Activated CD8-positive, alpha-beta memory T cell treated with anti-CD3 and anti-CD28 coated beads, Interleukin-2, amount 50 U/mL, for 48 hours (primary cell): Measurements from ENCODE around the gene GALNT15.

Experiments used
- DNase-seq: peaks from one replicate; pipeline ENCODE4 v3.0.0-alpha.2; 2020

The GALNT15 gene

DNA sequence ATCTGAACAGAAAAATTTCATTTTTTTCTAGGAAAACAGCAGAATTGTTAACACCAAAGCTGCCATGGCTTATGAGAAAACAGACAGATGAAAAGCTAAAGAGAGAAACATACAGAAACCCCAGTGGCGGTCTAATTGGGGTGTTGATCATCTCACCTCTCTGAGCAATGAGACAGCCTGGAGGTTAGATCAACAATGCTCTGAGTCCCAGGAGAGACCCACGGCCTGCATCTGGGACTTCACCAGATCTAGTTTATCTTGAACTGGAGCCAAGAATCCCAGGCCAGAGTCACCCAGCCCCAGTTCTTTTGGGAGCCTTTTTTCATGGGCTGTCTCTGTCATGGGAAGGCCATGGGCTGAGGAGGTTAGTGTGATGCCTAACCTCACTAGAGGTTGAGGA is 3.5 kb upstream of the GALNT15 start:
- no peak for DNase-seq

DNA sequence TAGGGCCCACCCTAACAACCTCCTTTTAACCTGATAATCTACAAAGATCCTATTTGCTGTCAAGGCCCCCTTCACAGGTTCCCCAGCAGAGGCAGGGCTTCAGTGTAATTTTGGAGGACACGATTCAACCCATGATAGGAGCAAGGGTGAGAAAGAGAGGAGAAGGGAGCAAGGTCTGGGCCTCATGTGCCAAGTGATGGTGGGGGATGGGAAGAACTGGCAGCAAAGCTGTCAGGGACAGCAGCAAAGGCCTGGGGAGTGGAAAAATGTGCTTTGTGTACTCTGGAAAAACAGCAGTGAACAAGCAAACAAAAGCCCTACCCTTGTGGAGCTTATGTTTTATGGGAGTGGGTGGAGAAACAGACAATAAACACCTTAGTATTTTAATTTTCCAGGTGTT is 2.7 kb upstream of the GALNT15 start:
- DNase-seq: no peak

DNA sequence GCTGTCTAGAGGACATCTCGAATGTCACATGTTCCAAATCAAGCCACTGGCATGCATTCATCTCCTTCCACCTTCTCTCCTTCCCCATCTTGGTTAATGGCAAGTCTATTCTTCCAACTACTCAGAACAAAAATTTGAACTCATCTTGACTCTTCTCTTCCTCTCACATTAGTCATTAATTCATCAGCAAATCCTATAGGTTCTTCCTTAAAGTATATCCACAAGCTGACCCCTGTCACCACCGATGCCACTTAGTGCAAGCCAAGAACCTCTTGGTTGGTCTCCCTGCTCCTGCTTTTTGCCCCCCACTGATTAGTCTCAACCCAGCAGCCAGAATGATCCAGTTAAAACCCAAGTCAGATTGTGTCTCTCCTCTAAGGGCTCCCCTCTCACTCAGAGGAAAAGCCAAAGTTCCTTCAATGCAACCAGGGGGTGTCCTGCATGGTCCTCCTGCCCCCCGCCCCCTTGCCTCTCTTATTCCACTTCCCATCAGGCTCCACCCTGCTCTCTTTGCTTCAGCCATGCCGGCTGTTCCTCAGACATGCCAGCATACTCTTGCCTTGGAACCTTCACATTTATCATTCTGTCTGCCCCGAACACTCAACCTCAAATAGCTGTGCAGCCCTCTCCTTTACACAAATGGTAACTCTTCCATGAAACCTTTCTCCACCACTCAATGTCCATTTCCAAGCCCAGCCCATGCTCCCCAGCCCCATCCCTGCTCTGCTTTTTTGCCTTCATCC is 1.0 kb upstream of the GALNT15 start:
- peak; percentile 15 for DNase-seq

DNA sequence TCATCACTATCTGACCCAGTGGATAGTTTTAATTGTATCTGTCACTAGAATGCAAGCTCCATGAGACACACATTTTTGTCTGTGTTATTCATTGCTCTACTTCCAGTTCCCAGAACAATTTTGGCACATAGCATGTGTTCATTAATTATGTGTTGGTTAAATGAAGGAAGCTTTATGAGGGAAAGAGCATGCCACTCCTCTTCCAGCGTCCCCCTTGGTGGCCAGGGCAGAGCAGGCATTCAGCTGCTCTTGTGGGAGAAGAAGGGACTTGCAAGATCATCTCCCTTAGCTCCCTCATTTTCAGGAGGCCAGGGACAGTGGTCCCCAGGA is 489 bp upstream of the GALNT15 start:
- no peak for DNase-seq

DNA sequence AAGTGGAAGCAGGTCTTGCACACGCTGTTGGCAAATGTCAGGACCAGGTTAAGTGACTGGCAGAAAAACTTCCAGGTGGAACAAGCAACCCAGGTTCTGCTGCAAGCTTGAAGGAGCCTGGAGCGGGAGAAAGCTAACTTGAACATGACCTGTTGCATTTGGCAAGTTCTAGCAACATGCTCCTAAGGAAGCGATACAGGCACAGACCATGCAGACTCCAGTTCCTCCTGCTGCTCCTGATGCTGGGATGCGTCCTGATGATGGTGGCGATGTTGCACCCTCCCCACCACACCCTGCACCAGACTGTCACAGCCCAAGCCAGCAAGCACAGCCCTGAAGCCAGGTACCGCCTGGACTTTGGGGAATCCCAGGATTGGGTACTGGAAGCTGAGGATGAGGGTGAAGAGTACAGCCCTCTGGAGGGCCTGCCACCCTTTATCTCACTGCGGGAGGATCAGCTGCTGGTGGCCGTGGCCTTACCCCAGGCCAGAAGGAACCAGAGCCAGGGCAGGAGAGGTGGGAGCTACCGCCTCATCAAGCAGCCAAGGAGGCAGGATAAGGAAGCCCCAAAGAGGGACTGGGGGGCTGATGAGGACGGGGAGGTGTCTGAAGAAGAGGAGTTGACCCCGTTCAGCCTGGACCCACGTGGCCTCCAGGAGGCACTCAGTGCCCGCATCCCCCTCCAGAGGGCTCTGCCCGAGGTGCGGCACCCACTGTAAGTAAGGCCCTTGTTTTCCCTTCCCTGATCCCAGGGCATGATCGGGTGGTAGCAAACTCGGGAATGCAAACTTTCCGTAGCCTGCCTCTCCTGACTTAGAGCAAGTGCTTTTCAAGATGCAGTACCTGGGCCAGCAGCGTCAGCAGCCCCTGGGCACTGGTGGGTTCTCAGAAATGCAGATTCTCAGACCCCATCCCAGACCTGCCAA is 759 bp downstream of the GALNT15 start:
- DNase-seq: peak; percentile 30

DNA sequence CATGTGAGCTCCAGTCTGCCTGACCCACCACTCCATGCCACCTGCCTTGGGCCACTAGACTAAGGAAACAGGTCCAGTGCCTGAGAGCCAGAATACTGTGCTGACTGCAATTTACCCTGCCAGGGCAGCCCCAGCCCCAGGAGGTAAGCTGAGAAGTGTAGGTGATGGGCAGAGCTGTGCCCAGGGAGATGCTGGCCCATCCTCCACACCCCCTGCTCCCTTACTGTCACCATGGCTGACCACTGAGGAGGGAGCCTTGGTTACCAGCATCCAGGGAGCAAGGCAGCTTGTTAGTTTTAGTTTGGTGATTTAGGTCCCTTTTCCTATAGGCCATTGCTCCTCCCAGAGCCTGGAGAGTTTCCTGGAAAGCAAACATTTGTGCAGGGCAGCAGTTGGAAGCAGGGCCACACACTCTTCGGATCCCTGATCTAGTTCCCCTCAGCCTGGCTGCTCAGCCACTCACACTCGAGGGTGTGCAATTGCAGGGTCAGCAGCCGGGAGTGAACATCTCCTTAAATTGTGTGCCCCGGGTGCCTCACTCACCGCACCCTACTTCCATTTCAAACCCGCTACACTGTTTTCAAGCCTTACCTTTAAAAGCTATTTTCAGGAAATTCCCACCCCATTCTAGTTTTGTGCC is 2.0 kb downstream of the GALNT15 start:
- no peak for DNase-seq

DNA sequence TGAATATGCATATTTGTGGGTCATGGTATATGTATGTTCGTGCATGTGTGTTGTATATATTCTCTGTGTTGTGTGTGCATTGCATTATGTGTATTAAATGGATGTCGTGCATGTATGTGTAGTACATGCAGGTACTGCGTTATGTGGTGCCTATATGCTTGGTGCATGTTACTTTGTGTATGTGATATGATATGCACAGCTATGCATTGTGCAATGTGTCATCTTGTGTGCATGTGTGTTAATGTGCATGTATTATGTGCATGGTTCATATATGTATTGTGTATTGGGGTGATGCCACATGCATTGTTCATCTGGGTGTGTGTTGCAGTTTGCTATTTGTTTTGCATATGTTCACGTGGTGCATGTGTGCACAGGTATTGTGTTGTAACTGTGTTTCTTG is 2.9 kb downstream of the GALNT15 start:
- DNase-seq: no peak

DNA sequence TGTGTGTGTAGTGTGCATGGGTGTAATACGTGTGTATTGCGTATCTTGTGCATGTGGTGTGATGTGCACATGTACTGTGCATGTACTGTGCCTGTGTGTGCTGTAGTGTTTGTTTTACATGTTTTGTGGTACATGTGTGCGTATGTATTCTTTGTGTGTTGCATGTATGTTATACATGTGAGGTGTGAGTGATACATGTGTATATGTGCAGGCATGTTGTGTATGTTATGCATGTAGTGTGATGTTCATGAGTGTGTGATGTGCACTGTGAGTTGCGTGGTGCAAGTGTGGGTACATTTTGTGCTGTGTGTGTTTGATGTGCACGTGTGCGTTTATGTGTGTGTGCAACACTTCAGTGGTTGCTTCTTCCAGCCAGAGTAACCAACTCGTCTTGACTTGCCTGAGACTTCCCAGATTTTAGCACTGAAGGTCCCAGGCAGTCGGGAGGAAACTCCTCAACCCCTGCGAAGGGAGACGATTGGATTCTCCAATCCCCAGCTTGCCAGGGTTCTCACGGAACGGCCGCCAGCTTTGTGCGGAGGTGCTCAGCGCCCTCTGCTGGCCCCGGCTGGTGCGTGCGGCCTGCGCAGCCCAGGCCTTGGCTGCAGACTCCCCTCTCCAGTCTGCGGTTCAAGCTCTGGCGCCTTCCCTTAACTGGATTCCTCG is 3.6 kb downstream of the GALNT15 start:
- DNase-seq: peak; percentile 90

DNA sequence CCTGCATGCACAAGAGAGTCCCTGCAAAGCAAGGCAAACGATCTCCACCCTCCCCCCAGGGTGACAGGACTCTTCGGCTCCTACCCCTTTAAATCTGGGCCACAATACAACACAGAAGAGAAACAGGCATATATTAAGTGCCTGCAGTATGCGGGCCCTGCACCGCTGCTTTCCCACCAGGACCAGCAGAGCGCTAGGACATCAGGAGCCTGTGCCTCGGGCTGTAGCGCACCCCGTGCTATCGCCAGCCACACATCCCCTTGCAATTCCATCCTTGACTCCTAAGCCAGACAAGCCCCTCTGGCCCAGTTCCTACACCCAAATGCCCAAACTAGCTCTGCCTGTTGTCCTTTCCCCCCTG is 4.1 kb downstream of the GALNT15 start:
- DNase-seq: no peak

DNA sequence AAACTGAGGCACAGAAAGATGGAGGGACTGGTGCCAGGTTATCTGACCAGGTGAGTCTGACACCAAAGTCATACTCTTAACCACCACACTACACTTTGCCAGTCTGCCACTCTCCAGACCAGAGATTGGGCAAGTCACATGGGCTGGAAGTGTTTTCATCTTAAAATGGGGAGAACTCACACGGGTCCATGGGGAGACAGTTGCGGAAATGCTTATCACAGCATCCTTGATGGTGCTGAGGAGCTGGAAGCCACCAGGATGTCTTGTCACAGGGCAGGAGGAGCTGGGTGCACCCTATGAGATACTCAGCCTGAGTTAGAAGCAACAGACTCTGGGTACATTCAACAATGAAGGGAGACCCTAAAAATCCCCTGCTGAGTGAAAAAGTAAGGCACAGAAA is 4.8 kb downstream of the GALNT15 start:
- DNase-seq: no peak

DNA sequence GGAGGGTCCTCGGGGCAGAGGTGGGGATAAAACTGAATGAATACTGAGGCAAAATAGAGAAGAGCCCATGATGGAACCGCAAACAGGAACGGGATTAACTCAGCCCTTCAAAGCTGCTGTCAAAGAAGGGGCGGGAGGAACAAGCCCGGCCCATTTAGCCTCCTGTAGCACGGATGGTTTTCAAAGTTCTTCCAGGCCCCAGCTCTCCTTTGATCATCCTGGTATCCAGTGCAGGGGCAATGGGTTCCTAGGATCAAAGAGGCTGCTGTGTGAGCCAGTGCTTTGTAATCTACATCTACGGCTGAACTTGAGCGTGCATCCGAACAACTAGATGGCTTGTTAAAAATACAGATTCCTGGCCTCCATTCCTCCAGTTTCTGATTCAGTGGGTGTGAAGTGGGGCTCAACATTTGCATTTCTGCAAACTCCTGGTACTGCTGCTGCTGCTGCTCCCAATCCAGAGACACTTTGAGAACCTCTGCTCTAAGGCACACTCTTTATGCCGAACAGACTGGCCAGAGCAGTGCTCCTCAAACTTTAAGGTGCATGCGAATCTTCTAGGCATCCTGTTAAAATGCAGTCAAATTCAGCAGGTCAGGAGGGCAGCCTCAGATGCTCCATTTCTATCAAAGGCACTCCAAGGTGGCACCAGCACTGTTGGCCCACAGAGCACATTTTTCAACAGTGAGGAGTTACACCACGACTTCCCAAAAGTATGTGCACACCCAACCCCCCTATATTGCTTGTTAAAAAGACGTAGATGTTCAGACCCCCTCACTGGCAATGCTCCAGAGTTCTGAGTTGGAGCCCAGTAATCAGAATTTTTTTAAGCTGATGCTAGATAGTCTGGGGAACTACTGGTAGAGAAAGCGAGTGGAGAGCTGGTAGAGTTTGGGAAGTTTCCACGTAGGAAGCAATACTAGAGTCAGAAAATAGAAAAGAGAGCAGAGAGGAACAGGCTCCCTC is 5.6 kb downstream of the GALNT15 start:
- DNase-seq: no peak

DNA sequence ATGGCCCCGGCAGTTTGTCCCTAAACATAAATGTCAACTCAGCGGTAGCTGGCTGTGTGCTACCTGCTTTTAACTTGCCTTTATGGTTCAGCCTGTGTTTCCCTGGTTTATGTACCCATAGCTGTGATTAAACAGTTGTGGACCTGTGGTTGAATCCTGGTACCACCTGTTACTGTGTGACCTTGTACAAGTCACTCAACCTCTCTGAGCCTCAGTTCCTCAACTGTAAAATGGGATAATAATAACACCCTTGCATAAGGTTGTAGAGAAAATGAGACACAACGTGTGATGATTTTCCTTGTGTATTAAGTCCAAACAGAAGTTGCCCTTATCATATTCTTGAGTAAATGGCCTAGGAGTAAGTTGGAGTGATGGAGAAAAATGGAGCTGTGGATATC is 6.3 kb downstream of the GALNT15 start:
- DNase-seq: no peak

DNA sequence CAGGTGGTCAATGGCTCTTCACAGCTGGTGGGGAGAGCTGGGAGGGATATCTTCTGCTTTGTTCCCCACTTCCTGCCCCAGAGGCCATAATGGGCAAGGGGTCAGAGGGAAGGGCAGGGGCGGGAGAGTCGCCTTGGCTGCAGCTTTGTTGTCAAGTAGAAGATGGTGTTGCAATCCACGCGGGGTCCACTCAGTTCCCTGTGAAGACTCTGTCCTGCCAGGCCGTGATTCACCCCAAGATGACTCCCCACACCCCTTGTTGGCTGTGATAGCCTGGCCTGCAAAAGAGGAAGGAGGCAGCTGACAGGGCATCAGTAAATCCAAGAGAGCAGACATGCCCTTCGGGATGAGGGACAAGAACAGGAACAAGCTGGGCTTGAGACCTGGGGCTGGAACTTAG is 6.9 kb downstream of the GALNT15 start:
- DNase-seq: peak; percentile 40

DNA sequence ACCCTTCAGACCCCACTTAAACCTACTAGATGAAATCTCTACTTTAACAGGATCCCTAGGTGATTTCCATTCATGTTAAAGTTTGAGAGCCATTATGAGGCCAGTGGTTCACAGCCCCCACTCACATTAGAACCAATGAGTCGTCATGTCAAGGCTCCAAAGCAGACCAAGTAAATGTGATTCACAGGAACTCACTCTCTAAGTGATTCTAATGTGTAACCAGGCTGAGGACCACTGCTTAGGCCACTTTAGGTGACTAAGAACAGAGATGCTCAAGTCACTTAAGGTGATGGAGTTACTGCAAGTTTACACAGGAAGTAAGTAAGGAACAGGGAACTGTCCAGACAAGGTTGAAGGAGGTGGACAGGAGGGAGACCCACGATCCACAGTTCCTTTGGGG is 7.7 kb downstream of the GALNT15 start:
- no peak for DNase-seq

DNA sequence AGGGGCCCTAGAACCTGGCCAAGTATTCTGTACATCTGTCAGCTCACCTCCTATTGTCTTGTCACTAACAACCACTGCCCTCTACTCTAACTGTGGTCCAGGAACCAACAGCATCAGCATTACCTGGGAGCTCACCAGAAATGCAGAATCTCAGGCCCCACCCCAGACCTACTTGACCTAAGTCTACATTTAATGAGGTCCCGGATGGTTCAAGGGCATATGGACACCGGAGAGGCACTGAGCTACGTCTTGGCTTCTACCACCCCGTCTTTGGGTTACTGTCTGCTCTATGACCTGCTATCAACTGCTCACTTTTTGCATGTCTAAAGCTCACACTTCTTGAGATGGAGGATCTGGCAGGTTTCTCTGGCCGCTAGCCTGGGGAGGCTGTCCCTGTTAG is 8.1 kb downstream of the GALNT15 start:
- DNase-seq: no peak

DNA sequence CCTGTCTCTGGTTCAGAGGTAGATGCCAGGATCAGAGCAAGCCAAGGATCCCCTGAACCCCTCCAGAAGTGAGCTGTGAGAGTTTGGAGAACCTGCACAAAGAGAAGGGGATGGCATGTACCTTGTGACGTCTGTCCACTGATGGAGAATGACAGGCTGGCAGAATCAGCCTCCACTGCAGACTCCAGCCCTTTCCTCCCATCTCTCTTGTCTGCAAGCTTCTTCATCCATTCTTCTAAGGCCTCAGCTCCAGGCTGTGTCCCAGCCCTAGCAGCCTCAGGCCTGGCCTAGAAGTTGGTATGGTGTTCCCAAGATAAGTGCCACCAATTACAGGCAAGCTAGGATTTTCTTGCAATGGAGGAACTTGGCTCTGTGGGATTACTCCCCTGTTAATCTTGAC is 8.6 kb downstream of the GALNT15 start:
- DNase-seq: no peak

DNA sequence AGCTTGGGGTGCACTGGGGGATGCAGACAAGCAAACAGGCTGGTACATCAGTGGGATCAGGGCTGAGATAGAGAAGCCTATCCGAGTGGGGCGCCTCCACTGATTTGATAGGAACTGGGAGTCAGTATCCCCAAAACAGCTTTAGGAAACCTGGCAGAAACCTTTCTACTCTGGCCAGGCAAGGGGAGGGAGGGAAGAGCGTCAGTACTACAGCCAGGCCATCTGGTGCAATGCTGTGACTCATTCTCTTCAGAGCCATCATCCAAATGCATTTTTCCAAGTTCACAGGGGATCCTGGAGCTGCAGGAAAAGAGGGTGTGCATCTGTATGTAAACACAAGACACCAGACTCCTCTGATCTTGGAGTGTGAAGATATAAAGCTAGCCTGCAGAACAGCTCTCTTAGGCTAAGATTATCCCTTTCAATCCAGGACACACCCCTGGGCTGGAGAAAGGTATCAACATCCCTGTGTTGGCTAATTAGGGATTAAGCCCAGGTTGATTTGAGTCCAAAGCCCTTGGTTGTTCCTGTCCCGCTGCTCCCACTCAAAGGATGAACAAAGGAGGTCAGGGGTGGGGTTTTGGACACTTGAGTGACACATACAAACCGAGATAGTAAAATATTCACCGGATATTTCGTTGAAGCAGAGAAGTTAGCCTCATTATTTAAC is 9.3 kb downstream of the GALNT15 start:
- DNase-seq: no peak

DNA sequence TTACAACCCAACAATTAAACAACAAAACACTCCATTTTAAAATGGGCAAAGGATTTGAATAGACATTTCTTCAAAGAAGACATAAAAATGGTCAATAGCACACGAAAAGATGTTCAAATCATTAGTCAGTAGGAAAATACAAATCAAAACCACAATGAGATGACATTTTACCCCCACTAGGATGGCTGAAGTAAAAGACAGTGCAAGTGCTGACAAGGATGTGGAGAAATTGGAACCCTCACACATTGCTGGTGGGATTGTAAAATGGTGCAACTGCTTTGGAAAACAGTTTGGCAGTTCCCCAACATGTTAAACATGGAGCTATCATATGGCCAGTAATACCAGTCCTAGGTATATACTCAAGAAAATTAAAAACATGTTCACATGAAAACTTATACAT is 11.6 kb downstream of the GALNT15 start:
- no peak for DNase-seq

DNA sequence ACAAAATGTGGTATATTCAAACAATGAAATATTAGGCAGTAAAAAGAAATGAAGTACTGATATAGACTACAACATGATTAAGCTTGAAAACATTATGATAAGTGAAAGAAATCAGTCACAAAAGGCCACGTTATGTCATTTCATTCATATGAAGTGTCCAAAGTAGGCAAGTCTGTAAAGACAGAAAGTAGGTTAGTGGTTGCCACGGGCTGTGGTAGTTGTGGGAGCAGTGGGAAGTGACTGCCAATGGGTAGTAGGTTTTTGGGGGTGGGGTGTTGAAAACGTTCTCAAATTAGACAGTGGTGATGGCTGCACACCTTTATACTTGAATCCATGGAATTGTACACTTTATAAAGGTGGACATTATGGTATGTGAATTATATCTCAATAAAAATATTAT is 12.1 kb downstream of the GALNT15 start:
- DNase-seq: no peak

DNA sequence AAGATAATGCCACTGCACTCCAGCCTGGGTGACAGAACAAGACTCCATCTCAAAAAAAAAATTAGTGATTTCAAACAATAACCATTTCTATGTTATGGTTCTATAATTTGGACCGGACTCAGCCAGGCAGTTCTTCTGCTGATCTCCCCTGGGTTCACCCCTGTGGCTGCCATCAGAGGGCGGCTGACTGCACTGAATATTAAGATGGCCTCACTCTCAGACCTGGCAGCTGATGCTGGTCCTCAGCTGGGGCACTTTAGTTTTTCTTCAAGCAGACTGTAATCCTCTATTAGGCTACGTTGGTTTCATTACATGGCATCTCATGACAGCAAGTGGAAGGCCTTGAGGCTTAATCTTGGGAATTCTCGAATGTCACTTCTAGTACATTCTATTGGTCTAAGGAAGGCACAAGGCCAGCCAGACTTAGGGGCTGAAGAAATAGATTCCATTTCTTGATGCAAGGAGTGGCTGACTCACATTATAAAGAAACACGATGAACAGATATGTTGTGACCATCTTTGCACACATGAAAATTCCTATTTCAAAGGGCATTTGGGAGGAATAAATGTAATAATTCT is 12.8 kb downstream of the GALNT15 start:
- DNase-seq: no peak

DNA sequence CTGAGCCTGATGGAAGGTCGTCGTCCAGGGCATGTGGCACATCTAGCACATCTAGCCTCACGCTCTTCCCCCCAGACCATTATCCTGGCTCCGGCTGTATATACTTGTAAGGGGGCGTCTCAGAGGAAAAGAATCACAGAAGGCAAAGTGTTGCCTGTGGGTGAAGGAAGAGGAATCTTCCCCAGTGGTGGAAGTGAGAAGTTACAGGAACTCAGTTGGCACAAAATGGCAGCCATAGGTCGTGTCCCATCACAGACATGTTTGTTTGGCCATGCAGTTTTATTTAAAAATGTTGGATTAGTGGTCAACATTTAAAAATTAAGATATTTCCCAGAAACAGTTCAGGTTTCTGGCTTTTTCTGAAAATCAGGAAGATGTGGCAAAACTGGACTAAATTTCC is 13.6 kb downstream of the GALNT15 start:
- DNase-seq: no peak
